ENCODE results near the gene VSIG10L2. TPM values are rescaled to one million over a fixed set of nuclear protein-coding genes. Genes with fewer than 3 reads are reported as not detected.

Gene VSIG10L2
- total RNA-seq, 1 experiment from 2014 or later: not detected

DNA sequence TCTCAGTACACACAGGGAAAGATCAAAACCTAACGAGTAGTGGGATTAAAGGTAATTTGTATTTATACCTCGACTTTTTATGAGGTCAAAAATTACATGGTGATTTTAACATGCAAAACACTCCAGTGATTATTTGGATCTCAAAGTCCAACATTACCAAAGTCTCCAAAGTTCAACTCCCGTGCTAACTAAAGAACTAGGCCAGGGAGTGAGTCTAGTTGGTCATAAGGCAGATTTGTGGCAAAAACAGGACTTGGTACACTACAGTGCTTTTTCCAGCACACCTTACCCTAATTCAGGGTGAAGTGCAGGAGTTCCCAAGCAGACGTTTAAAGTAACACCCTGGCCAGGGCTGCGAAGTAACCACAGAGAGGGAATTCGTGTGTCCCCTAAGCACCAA lies 44.0 kb upstream of the VSIG10L2 start:
- Mint-ChIP-seq H3K9me3 (peaks cover 0 to 6% of the 10 kb centered on the region in 2 experiments; a peak in 1 of 5 replicates), H3K4me3 (peak overlapping the region; percentile 91 to 97), H3K4me1 (peaks cover 10 to 16% of the 10 kb centered on the region in 2 experiments), H3K36me3 (ENCODE audit: insufficient read depth in 1 of 3, low read depth in 3 of 3) (peaks cover 11 to 30% (median 21%) of the 10 kb centered on the region in 3 experiments), H3K27me3 (ENCODE audit: low read depth) (peaks cover 32% of the 10 kb centered on the region), H3K27ac (no peak overlapping the region; a peak in 1 of 7 replicates)
- H2BK15ac ChIP-seq (ENCODE audit: low read depth, low read length): no peak overlapping the region
- no peak overlapping the region for H4K91ac ChIP-seq (ENCODE audit: insufficient read length, low read depth, low read length)
- H3K4me1 ChIP-seq (ENCODE audit: insufficient read depth, low read length): no peaks in the 10 kb centered on the region; the same call in none of the 2 replicates
- H2BK20ac ChIP-seq (ENCODE audit: low read depth, low read length, poor library complexity, severe bottlenecking): no peak overlapping the region
- TF ChIP-seq, protein P1, sequence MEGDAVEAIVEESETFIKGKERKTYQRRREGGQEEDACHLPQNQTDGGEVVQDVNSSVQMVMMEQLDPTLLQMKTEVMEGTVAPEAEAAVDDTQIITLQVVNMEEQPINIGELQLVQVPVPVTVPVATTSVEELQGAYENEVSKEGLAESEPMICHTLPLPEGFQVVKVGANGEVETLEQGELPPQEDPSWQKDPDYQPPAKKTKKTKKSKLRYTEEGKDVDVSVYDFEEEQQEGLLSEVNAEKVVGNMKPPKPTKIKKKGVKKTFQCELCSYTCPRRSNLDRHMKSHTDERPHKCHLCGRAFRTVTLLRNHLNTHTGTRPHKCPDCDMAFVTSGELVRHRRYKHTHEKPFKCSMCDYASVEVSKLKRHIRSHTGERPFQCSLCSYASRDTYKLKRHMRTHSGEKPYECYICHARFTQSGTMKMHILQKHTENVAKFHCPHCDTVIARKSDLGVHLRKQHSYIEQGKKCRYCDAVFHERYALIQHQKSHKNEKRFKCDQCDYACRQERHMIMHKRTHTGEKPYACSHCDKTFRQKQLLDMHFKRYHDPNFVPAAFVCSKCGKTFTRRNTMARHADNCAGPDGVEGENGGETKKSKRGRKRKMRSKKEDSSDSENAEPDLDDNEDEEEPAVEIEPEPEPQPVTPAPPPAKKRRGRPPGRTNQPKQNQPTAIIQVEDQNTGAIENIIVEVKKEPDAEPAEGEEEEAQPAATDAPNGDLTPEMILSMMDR (conservative IDR thresholded peaks at IDR 0.05): no peak
- H3K56ac ChIP-seq (ENCODE audit: insufficient read length, low read depth, low read length): no peak overlapping the region
- no peak overlapping the region for H2BK5ac ChIP-seq (ENCODE audit: insufficient read length, low read length)
- H3K18ac ChIP-seq (ENCODE audit: insufficient read length, low read depth, low read length): no peak overlapping the region
- peak overlapping the region; percentile 79 for H3K4me2 ChIP-seq (ENCODE audit: insufficient read depth, insufficient read length, low read length)
- no peak for DNase-seq
- H3K9me3 ChIP-seq (ENCODE audit: control insufficient read depth, low read depth, low read length): no peaks in the 10 kb centered on the region
- no peak overlapping the region for H2AFZ ChIP-seq (ENCODE audit: low read length)
- H3K9ac ChIP-seq (ENCODE audit: extremely low read depth, insufficient read length, low read length): no peak overlapping the region
- WGBS (ENCODE audit: extremely low coverage, insufficient read length, low lambda C conversion rate): no CpG with 5 or more reads among the region's 6 CpGs
- no peak overlapping the region for H3K27ac ChIP-seq (ENCODE audit: insufficient read length, low read depth, low read length)
- H3K27me3 ChIP-seq (ENCODE audit: insufficient read depth, low read length): peaks cover 9% of the 10 kb centered on the region; the same call in 1 of the 2 replicates
- H2AK5ac ChIP-seq (ENCODE audit: insufficient read length, low read length): no peak overlapping the region
- H2BK12ac ChIP-seq (ENCODE audit: insufficient read length, low read depth, low read length): no peak overlapping the region
- no peak overlapping the region for H4K8ac ChIP-seq (replicated peaks; ENCODE audit: insufficient read length, low read depth, low read length)
- peaks cover 11% of the 10 kb centered on the region for H3K23me2 ChIP-seq (ENCODE audit: insufficient read length, low read depth, low read length, poor library complexity, severe bottlenecking)
- H2BK120ac ChIP-seq (ENCODE audit: low read depth, low read length, poor library complexity, severe bottlenecking): no peak overlapping the region
- no peak overlapping the region for H4K5ac ChIP-seq (ENCODE audit: insufficient read length, low read depth, low read length)
- H3K23ac ChIP-seq (ENCODE audit: insufficient read length, low read depth, low read length): no peak overlapping the region
- no peaks in the 10 kb centered on the region for H4K20me1 ChIP-seq (ENCODE audit: control insufficient read depth, insufficient read depth, insufficient read length)
- no peak overlapping the region for H3K14ac ChIP-seq (ENCODE audit: insufficient read depth, low read length)
- H3K79me1 ChIP-seq (ENCODE audit: insufficient read depth, low read depth, low read length, poor library complexity, severe bottlenecking): no peaks in the 10 kb centered on the region
- peaks cover 2% of the 10 kb centered on the region; the same call in 1 of the 2 replicates for H3K79me2 ChIP-seq (ENCODE audit: insufficient read depth, low read length)
- no peak overlapping the region for H3T11ph ChIP-seq (ENCODE audit: low read length)
- no peak overlapping the region for H3K4ac ChIP-seq (ENCODE audit: low read depth, low read length)

All from H9 (cell line).